Activated CD4-positive, alpha-beta T cell treated with anti-CD3 and anti-CD28 coated beads, Interleukin-10, Interleukin-2, amounts not matched to agents 100 ng/mL and 50 ng/mL, durations not matched to agents 16 hours and 8 hours (primary cell): Measurements from ENCODE around the gene ACOT8.
"Not testable (repeated sequence)": the region's sequence is repeated elsewhere in the genome, so short reads cannot be mapped to it uniquely, and the experiment has no call there.

Source experiments
- DNase-seq: peaks from one replicate; pipeline ENCODE4 v3.0.0-alpha.2; 2020

ACOT8 gene

GRCh38 chr20:45851501-45851900 lies 5.7 kb downstream of the ACOT8 start:
- no peak for DNase-seq

DNA sequence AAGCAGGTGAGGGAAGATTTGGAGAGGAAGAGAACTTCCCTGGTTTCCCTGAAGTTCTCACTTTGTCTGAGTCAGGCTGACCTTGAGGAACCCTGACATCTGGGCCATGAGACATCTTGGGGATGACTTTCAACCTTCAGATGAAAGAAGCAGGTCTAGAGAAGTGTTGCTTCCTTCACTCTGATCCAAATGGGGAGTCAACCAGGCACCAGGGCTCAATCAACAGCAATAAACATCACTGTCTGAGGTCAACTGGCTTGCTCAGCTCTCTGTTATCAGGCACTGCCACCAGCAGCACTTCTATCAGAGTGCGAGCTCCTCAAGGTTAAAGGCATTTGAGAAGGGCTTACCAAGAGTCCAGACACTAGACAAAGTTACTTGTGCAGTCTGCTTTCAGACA lies 6.3 kb downstream of the ACOT8 start:
- no peak for DNase-seq

GRCh38 chr20:45850238-45850637 lies 7.0 kb downstream of the ACOT8 start:
- no peak for DNase-seq

GRCh38 chr20:45848969-45849582 lies 8.1 kb downstream of the ACOT8 start:
- DNase-seq, result no peak

DNA sequence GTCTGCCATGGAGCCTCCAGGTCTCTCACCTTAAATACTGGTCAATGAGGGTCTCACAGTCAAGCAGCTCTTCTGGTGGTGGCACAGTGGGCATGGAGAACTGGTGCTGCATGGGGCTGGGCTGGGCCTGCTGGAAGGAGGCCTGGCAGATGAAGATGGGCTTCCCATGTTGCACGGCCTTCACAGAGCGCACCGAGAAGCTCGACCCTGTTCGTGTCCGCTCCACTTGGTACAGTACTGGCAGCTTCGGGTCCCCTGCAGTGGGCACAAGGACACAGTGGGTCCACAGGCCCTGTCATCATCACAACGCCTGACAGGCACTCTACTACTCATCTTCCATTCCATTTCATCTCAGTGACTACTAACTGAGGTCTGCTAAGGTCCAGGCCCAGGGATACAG lies 8.8 kb downstream of the ACOT8 start:
- DNase-seq, result no peak

GRCh38 chr20:45845452-45845851 lies 11.7 kb downstream of the ACOT8 start:
- DNase-seq, result no peak

- no peak for DNase-seq
Observed at GRCh38 chr20:45843506-45843905, 13.7 kb downstream of the ACOT8 start.

- no peak for DNase-seq
Observed at GRCh38 chr20:45842169-45842812, 14.9 kb downstream of the ACOT8 start.

- DNase-seq, result no peak
Observed at GRCh38 chr20:45841407-45842129, 15.6 kb downstream of the ACOT8 start.

- DNase-seq, result no peak
Observed at GRCh38 chr20:45840700-45841198, 16.4 kb downstream of the ACOT8 start.

GRCh38 chr20:45836841-45837240 lies 20.4 kb downstream of the ACOT8 start:
- DNase-seq, result no peak

DNA sequence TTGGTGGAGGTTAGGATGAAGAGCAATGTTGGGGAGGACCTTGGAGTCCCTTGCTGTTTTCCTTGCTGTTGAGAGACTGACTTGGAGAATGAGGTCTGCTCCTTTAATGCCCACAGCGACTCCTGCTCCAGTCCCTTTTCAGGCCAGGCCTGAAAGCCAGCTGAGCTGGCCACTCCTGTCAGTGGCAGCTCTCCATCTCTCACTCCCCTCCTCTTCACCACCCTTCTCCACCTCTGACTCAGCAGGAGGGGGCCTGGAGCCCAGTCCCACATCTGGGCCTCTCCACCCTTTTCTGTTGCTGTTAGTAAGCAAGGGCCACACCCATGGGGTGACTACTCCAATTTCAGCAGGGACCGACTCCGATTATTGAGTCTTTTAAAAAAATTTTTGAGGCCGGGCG lies 21.4 kb downstream of the ACOT8 start:
- no peak for DNase-seq

GRCh38 chr20:45835329-45835765 lies 21.8 kb downstream of the ACOT8 start:
- no peak for DNase-seq

DNA sequence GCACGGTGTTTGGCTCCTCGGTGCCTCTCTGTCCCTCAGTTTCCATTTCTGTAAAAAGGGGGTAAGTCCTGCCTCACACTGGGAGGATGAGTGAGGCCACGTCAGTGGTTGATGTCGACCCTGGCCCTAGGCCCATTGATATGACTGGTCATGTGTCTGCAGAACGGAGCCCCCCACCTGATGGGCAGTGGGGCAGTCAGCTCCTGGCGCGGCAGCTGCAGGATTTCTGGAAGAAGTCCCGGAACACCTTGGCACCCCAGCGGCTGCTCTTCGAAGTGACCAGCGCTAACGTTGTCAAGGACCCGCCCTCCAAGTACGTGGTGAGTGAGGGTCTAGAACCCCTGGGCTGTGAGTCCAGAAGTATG lies 22.4 kb downstream of the ACOT8 start:
- no peak for DNase-seq

DNA sequence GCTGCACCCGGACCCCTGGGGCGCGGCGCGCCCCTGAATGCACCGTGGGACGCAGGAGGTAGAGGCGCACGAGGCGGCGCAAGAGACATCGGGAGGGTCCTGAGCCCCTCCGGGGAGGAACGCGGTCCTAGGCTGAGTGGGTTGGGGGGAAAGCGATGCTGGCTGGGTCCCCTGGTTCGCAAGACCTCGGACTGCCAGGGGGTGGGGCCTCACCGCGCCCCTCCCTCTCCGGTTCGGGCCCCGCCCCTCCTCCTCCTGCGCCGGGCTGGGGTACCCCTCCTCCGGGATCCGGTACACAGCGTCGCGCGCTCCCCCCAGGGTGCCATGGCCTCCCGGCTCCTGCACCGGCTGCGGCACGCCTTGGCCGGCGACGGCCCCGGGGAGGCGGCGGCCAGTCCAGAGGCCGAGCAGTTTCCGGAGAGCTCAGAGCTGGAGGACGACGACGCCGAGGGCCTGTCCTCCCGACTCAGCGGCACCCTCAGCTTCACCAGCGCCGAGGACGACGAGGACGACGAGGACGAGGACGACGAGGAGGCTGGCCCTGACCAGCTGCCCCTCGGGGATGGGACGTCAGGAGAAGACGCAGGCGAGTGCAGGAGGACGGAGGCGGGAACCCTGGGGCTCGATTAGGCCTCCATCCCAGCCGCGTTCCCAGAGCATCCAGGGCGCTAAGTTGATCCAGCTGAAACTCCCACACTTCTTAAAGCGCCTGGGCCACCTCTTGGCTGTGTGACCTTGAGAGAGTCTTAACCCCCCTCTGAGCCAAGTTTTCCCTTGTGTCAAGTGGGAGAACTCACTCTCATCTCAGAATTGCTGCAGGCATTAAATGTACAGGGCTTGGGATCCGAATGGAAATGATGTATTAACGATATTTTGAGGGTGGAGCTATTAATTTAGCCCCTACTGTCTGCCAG lies 23.1 kb downstream of the ACOT8 start:
- peak; percentile 47 for DNase-seq

- peak; percentile 60 for DNase-seq
Observed at GRCh38 chr20:45833030-45833882, 23.9 kb downstream of the ACOT8 start, which contains the start of gene SNX21. Gene SNX21 (plus strand): TSS chr20:45833799. CDS start chr20:45833920, 121 bp downstream.

DNA sequence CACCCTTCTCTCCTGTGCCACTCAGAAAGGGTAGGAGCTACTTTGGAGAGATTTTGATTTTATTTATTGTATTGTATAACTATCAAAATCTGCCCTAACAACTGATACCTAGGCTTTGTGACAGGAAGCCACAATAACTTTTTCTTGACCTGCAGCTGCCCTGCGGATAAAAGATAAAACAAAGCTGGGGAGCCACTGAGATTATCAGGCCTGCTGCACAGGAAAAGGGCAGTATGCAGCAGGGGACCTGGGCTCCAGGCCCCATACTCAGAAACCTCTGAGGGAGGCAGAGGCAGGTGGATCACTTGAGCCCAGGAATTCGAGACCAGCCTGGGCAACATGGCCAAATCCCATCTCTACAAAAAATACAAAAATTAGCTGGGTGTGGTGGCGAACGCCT lies 24.6 kb downstream of the ACOT8 start:
- no peak for DNase-seq

DNA sequence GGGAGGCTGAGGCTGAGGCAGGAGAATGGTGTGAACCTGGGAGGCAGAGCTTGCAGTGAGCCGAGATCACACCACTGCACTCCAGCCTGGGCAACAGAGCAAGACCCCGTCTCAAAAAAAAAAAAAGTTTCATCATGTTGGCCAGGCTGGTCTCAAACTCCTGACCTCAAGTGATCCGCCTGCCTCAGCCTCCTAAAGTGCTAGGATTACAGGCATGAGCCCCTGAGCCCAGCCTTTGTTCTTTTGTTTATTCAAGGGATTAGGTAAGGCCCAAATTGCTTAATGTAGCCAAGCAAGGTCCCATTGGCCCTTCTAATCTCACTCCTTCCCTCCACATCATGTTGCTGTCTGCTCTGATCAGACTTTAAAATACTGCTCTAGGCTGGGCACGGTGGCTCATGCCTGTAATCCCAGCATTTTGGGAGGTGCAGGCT lies 27.5 kb downstream of the ACOT8 start:
- DNase-seq, result not testable (repeated sequence)

DNA sequence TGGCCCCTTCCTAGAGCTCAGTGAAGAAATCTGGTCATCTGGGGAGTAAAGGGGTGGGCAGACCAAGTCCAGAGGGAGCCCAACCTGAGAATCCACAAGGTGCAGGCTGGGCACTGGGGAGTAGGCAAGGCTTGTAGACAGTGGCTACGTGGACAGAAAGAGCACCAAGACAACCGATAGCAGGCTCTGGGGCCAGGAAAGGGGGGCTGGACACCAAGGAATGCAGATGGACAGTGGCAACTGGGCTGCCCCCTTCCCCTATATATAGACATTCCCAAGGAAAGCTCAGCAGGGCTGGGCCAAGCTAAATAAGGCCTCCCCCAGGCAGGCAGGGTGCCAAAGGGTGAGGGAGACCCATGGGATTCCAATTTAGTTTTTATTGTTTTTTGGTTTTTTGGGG lies 28.6 kb downstream of the ACOT8 start:
- DNase-seq, result no peak

- DNase-seq, result no peak
Observed at GRCh38 chr20:45827712-45828111, 29.5 kb downstream of the ACOT8 start.

DNA sequence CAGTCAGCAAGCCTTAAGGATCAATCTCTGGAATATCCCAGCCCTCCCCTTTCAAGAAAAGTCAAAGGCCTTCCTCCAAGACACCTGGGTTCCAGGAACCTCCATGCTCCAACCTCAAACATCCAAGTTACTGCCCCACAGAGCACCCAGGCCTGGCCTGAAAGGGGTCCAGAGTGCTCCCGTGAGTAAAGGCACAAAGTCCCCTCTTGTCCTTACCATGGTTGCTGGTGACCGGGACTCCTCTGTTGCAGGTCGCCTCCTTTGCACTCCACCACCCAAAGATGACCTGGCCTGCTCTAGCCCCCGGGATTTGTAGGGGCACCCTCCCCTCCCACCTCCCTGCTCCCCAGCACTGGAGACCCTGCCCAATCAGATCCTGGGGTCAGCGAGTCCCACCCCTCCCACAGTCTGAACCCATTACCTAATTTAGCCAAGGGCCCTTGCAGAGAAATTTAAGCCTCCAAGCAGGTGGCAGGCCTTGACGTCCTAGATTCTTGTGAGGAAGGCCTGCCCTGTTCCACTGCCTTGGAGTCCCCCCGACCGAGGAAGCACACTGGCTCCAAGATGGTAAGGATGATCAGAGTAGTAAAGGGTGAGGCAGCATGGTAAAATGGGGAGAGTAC lies 30.1 kb downstream of the ACOT8 start, which contains the start of gene TNNC2:
Gene TNNC2, minus strand, starts transcription at position 283 of the 623 bp plus-strand sequence. Its CDS starts 64 bp downstream, at position 219.
- no peak for DNase-seq
